ENCODE data around the gene HTR1B.

DNA sequence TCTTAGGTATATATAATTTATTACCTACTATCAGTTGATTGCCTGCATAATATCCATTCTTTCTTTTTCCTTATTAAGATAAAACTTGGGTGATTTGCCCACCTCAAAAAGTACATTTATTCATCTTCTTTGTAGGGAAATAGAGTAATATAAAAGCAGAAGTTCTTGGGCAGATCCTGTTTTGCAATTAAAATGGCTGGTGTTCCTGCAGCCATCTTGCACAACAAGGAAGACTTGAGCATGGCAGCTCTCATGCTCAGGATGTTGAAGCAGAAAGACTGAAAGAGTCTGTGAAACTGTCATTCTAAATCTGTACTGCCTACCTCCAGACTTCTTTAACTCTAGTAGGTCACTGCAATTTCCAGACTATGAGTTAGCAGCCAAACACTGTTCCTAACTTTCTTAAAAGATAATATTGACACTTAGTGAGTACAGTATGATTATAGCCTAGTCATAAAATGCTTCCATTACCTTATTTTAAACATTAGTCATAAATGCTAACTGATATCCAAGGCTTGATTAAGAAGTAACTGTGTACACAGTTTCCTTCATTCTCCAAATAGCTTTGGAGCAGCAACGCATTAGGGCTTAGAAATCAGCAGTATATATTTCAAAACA, 24.6 kb upstream of the HTR1B start:
- TF ChIP-seq EP300 (IDR thresholded peaks at IDR 0.05) (no peak), POLR2A (IDR thresholded peaks at IDR 0.05) (no peak)
- TF ChIP-seq, protein P1, sequence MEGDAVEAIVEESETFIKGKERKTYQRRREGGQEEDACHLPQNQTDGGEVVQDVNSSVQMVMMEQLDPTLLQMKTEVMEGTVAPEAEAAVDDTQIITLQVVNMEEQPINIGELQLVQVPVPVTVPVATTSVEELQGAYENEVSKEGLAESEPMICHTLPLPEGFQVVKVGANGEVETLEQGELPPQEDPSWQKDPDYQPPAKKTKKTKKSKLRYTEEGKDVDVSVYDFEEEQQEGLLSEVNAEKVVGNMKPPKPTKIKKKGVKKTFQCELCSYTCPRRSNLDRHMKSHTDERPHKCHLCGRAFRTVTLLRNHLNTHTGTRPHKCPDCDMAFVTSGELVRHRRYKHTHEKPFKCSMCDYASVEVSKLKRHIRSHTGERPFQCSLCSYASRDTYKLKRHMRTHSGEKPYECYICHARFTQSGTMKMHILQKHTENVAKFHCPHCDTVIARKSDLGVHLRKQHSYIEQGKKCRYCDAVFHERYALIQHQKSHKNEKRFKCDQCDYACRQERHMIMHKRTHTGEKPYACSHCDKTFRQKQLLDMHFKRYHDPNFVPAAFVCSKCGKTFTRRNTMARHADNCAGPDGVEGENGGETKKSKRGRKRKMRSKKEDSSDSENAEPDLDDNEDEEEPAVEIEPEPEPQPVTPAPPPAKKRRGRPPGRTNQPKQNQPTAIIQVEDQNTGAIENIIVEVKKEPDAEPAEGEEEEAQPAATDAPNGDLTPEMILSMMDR (IDR thresholded peaks at IDR 0.05), result no peak

Data from suprapubic skin (tissue), 3 donors.